Measurements from ENCODE around the gene LTN1. TPM values are rescaled to one million over a fixed set of nuclear protein-coding genes. Genes with fewer than 3 reads are reported as not detected.

LTN1 gene
- total RNA-seq, 1 donor from 2014 or later: 18.1 TPM

GRCh38 chr21:28892199-28893111, 100.2 kb downstream of the LTN1 start:
- ATAC-seq: no peak
- DNase-seq: no peak
- intact Hi-C loops (cut with micrococcal nuclease): no loop called here

GRCh38 chr21:28885853-28886177, 106.9 kb downstream of the LTN1 start:
- intact Hi-C loops (cut with micrococcal nuclease): no loop called here
- no peak for ATAC-seq

GRCh38 chr21:28884976-28885852, 107.5 kb downstream of the LTN1 start:
- DNase-seq (peak; percentile 93), ATAC-seq (peak; percentile 99)
- intact Hi-C loops (cut with micrococcal nuclease): no loop called here

More at GRCh38 chr21:28885853-28886177, 106.9 kb downstream of the LTN1 start:
- no peak for DNase-seq

GRCh38 chr21:28884481-28884880, 108.2 kb downstream of the LTN1 start:
- peak; percentile 50 for ATAC-seq
- intact Hi-C loops (cut with micrococcal nuclease): no loop called here

GRCh38 chr21:28883931-28884330, 108.7 kb downstream of the LTN1 start:
- no peak for ATAC-seq
- intact Hi-C loops (cut with micrococcal nuclease): no loop called here
- DNase-seq: no peak

More at GRCh38 chr21:28884481-28884880, 108.2 kb downstream of the LTN1 start:
- no peak for DNase-seq

- DNase-seq (no peak), ATAC-seq (no peak)
- intact Hi-C loops (cut with micrococcal nuclease): no loop called here
Measured at GRCh38 chr21:28882345-28882744, 110.3 kb downstream of the LTN1 start.

Other genes starting within 250 kb of the LTN1 start
- 15.2 TPM for gene RWDD2B, start 26.5 kb upstream of the LTN1 start, total RNA-seq
- 30.5 TPM for gene USP16, start 31.8 kb upstream of the LTN1 start, total RNA-seq
- gene CCT8, start 80.8 kb upstream of the LTN1 start, total RNA-seq: 108 TPM
- 1.1 TPM for gene MAP3K7CL, start 137.8 kb upstream of the LTN1 start, total RNA-seq

Data from left ventricle myocardium superior (tissue), 1 donor.